ENCODE data around the gene KLC3. TPM values are rescaled to one million over a fixed set of nuclear protein-coding genes. Genes with fewer than 3 reads are reported as not detected.

The KLC3 gene
- total RNA-seq, 2 donors from 2014 or later: 3.6 to 4.8 TPM

GRCh38 chr19:45342911-45343310, 2.4 kb downstream of the KLC3 start:
- no peak overlapping the region for H3K4me3 Mint-ChIP-seq
- H3K27ac ChIP-seq (ENCODE audit: low read depth, low read length): no peak overlapping the region
- no peaks in the 10 kb centered on the region for H3K9me3 Mint-ChIP-seq
- no peak overlapping the region for H3K27ac Mint-ChIP-seq
- WGBS, 2 experiments (ENCODE audit: insufficient coverage in 1 of 2, insufficient read length in 1 of 2): 88 to 90% methylated on average over 10 to 12 of the region's 13 CpGs
- TF ChIP-seq, protein P1, sequence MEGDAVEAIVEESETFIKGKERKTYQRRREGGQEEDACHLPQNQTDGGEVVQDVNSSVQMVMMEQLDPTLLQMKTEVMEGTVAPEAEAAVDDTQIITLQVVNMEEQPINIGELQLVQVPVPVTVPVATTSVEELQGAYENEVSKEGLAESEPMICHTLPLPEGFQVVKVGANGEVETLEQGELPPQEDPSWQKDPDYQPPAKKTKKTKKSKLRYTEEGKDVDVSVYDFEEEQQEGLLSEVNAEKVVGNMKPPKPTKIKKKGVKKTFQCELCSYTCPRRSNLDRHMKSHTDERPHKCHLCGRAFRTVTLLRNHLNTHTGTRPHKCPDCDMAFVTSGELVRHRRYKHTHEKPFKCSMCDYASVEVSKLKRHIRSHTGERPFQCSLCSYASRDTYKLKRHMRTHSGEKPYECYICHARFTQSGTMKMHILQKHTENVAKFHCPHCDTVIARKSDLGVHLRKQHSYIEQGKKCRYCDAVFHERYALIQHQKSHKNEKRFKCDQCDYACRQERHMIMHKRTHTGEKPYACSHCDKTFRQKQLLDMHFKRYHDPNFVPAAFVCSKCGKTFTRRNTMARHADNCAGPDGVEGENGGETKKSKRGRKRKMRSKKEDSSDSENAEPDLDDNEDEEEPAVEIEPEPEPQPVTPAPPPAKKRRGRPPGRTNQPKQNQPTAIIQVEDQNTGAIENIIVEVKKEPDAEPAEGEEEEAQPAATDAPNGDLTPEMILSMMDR (conservative IDR thresholded peaks at IDR 0.05): no peak
- no peaks in the 10 kb centered on the region for H3K36me3 Mint-ChIP-seq (ENCODE audit: low read depth)
- H3K36me3 ChIP-seq (ENCODE audit: control insufficient read depth, insufficient read depth, low read length): no peaks in the 10 kb centered on the region
- no peaks in the 10 kb centered on the region for H3K9me3 ChIP-seq (ENCODE audit: control insufficient read depth, low read length)
- H3K27me3 Mint-ChIP-seq (ENCODE audit: insufficient read depth): peaks cover 11% of the 10 kb centered on the region
- peaks cover 20% of the 10 kb centered on the region for H3K27me3 ChIP-seq (ENCODE audit: control insufficient read depth, insufficient read depth, low read length, poor library complexity, severe bottlenecking)
- H3K4me3 ChIP-seq (ENCODE audit: low read length): no peak overlapping the region
- no peak for DNase-seq
- no peak overlapping the region for H3K9ac ChIP-seq (ENCODE audit: extremely low read depth, low read length, poor library complexity, severe bottlenecking)
- no peaks in the 10 kb centered on the region for H3K4me1 ChIP-seq (ENCODE audit: control insufficient read depth, insufficient read depth, low read length)
- H3K4me1 Mint-ChIP-seq: no peaks in the 10 kb centered on the region

DNA sequence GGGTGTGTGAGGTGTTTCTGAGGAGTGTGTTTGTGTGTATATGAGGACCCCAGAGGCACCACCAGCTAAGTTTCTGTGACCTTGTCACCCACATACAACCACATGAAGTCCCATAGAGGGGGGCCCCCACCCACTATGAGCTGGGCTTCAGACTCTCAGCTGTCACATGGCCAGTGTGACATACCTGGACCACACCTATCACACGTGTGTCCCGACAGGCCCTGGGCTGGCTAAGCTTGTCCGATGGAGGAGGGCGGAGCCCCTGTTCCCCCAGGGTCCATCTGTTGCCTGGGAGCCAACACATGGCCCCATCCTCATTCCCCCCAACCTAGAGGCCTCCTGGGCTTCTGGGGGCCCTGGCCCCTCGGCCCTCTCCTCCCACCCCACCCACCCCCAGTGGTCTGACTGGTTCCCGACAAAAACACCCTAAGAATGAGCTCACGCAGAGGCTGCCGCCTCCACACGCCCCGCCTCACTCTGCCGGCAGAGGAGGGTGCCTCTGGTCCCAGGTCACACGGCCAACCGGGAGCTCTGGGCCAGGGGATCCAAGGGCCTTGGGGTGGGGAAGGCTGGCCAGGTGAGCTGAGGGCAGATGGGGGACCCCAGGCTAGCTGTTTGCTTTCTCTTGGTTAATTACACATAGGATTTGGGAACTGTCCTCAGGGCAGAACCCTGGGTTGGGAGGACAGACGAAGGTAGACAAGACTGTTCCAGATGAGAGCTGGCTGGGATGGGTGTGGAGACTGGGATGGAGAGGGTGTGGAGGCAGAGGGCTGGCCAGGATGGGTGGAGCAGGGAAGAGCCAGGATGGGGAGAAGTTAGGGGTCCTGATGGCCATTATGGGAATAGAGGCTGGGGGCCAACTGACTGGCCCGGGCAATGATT, 4.3 kb downstream of the KLC3 start:
- H3K36me3 ChIP-seq (ENCODE audit: control insufficient read depth, insufficient read depth, low read length): peaks cover 4% of the 10 kb centered on the region
- no peaks in the 10 kb centered on the region for H3K4me1 ChIP-seq (ENCODE audit: control insufficient read depth, insufficient read depth, low read length)
- Mint-ChIP-seq H3K36me3 (ENCODE audit: low read depth) (peaks cover 7% of the 10 kb centered on the region), H3K4me1 (no peaks in the 10 kb centered on the region), H3K27me3 (ENCODE audit: insufficient read depth) (peaks cover 6% of the 10 kb centered on the region), H3K4me3 (no peak overlapping the region), H3K27ac (no peak overlapping the region), H3K9me3 (no peaks in the 10 kb centered on the region)
- no peak overlapping the region for H3K9ac ChIP-seq (ENCODE audit: extremely low read depth, low read length, poor library complexity, severe bottlenecking)
- no peak for DNase-seq
- no peak overlapping the region for H3K27ac ChIP-seq (ENCODE audit: low read depth, low read length)
- WGBS, 2 experiments (ENCODE audit: insufficient coverage in 1 of 2, insufficient read length in 1 of 2): 58 to 83% methylated on average over 3 to 15 of the region's 15 CpGs
- H3K4me3 ChIP-seq (ENCODE audit: low read length): no peak overlapping the region
- H3K27me3 ChIP-seq (ENCODE audit: control insufficient read depth, insufficient read depth, low read length, poor library complexity, severe bottlenecking): peaks cover 20% of the 10 kb centered on the region
- TF ChIP-seq, protein P1 (conservative IDR thresholded peaks at IDR 0.05): no peak
- H3K9me3 ChIP-seq (ENCODE audit: control insufficient read depth, low read length): no peaks in the 10 kb centered on the region

- Histone ChIP-seq H3K4me1 (ENCODE audit: control insufficient read depth, insufficient read depth, low read length) (no peaks in the 10 kb centered on the region), H3K36me3 (ENCODE audit: control insufficient read depth, insufficient read depth, low read length) (peaks cover 4% of the 10 kb centered on the region), H3K27me3 (ENCODE audit: control insufficient read depth, insufficient read depth, low read length, poor library complexity, severe bottlenecking) (peaks cover 15% of the 10 kb centered on the region), H3K9ac (ENCODE audit: extremely low read depth, low read length, poor library complexity, severe bottlenecking) (no peak overlapping the region), H3K4me3 (ENCODE audit: low read length) (no peak overlapping the region), H3K9me3 (ENCODE audit: control insufficient read depth, low read length) (no peaks in the 10 kb centered on the region), H3K27ac (ENCODE audit: low read depth, low read length) (no peak overlapping the region)
- H3K27me3 Mint-ChIP-seq (ENCODE audit: insufficient read depth): no peaks in the 10 kb centered on the region
- TF ChIP-seq, protein P1 (conservative IDR thresholded peaks at IDR 0.05): no peak
- H3K27ac Mint-ChIP-seq: no peak overlapping the region
- WGBS, 2 experiments (ENCODE audit: insufficient coverage in 1 of 2, insufficient read length in 1 of 2): 95 to 100% methylated on average over 1 to 15 of the region's 15 CpGs
- DNase-seq: no peak
- H3K9me3 Mint-ChIP-seq: no peaks in the 10 kb centered on the region
- H3K36me3 Mint-ChIP-seq (ENCODE audit: low read depth): peaks cover 11% of the 10 kb centered on the region
- no peak overlapping the region for H3K4me3 Mint-ChIP-seq
- no peaks in the 10 kb centered on the region for H3K4me1 Mint-ChIP-seq
Measured at GRCh38 chr19:45345506-45345860, 4.9 kb downstream of the KLC3 start.
